SW480 (cell line): Measurements from ENCODE around the gene GNAI2.
"Not testable (repeated sequence)": the region's sequence is repeated elsewhere in the genome, so short reads cannot be mapped to it uniquely, and the experiment has no call there.

Experiments used
- DNase-seq: peaks from one replicate; pipeline ENCODE4 v3.0.0-alpha.2; 2016; ENCODE audit warnings: low spot score

GNAI2 gene

GRCh38 chr3:50245251-50245745 lies 9.3 kb downstream of the GNAI2 start:
- no peak for DNase-seq

GRCh38 chr3:50245831-50246516 lies 10.0 kb downstream of the GNAI2 start:
- peak; percentile 75 for DNase-seq

- DNase-seq: peak; percentile 70
These were observed 10.5 kb downstream of the GNAI2 start for GRCh38 chr3:50246517-50246954.

- DNase-seq: peak; percentile 76
These were observed 12.4 kb downstream of the GNAI2 start for GRCh38 chr3:50248387-50248786.

- no peak for DNase-seq
These were observed 13.5 kb downstream of the GNAI2 start for GRCh38 chr3:50249457-50249856.

GRCh38 chr3:50250514-50250913 lies 14.5 kb downstream of the GNAI2 start:
- no peak for DNase-seq

GRCh38 chr3:50251220-50251619 lies 15.2 kb downstream of the GNAI2 start:
- DNase-seq: no peak

- no peak for DNase-seq
These were observed 18.7 kb downstream of the GNAI2 start for GRCh38 chr3:50254577-50255250.

GRCh38 chr3:50255251-50255615 lies 19.2 kb downstream of the GNAI2 start:
- no peak for DNase-seq

GRCh38 chr3:50256978-50257890 lies 21.2 kb downstream of the GNAI2 start:
- DNase-seq: peak; percentile 43

GRCh38 chr3:50258029-50258680 lies 22.2 kb downstream of the GNAI2 start:
- peak; percentile 71 for DNase-seq

- no peak for DNase-seq
These were observed 23.0 kb downstream of the GNAI2 start for GRCh38 chr3:50258979-50259378.

GRCh38 chr3:50259432-50260026 lies 23.5 kb downstream of the GNAI2 start:
- no peak for DNase-seq

GRCh38 chr3:50260027-50260941 lies 24.3 kb downstream of the GNAI2 start:
- peak; percentile 89 for DNase-seq

- no peak for DNase-seq
These were observed 25.0 kb downstream of the GNAI2 start for GRCh38 chr3:50260942-50261441.

- DNase-seq: no peak
These were observed 25.5 kb downstream of the GNAI2 start for GRCh38 chr3:50261505-50261904.

- DNase-seq: not testable (repeated sequence)
These were observed 26.2 kb downstream of the GNAI2 start for GRCh38 chr3:50262200-50262599.

- DNase-seq: no peak
These were observed 26.8 kb downstream of the GNAI2 start for GRCh38 chr3:50262778-50263177.

- no peak for DNase-seq
These were observed 27.7 kb downstream of the GNAI2 start for GRCh38 chr3:50263478-50264382.
